Measurements from ENCODE around the gene ARSI. TPM values are rescaled to one million over a fixed set of nuclear protein-coding genes. Genes with fewer than 3 reads are reported as not detected.

ARSI gene
- total RNA-seq, 1 experiment from 2014 or later = 0.71 TPM

DNA sequence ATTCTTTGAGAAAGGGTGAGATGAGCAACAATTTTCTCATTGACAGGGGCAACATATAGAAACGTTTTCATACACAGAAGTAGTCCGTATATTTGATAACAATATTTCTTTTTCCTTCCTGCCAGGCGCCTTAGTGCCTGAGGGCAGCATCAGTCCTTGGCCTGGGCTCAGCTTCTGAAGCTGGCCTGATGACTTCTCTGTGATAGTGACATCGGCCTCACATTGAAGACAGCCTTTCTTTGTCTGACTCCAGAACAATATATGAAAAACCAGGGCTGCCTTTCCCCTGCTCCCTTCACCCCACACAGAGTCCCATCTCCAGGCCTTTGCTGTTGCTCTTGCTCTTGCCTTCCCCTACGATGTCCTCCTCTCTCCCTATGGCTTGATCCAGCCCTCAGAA lies 30.7 kb upstream of the ARSI start:
- no peak overlapping the region for H3K27ac Mint-ChIP-seq (ENCODE audit: unreplicated experiment)
- intact Hi-C loops (cut with micrococcal nuclease; ENCODE audit: unreplicated experiment) = no loop called here
- DNase-seq = no peak
- CTCF ChIA-PET = no interaction called here
- TF ChIP-seq, protein P1, sequence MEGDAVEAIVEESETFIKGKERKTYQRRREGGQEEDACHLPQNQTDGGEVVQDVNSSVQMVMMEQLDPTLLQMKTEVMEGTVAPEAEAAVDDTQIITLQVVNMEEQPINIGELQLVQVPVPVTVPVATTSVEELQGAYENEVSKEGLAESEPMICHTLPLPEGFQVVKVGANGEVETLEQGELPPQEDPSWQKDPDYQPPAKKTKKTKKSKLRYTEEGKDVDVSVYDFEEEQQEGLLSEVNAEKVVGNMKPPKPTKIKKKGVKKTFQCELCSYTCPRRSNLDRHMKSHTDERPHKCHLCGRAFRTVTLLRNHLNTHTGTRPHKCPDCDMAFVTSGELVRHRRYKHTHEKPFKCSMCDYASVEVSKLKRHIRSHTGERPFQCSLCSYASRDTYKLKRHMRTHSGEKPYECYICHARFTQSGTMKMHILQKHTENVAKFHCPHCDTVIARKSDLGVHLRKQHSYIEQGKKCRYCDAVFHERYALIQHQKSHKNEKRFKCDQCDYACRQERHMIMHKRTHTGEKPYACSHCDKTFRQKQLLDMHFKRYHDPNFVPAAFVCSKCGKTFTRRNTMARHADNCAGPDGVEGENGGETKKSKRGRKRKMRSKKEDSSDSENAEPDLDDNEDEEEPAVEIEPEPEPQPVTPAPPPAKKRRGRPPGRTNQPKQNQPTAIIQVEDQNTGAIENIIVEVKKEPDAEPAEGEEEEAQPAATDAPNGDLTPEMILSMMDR (IDR thresholded peaks at IDR 0.05; ENCODE audit: unreplicated experiment) = no peak
- BruUV-seq (replicated peaks) = no TSS peak
- H3K9me3 Mint-ChIP-seq (ENCODE audit: low read depth, unreplicated experiment) = no peaks in the 10 kb centered on the region
- no peaks in the 10 kb centered on the region for H3K27me3 Mint-ChIP-seq (ENCODE audit: unreplicated experiment)
- no peaks in the 10 kb centered on the region for H3K36me3 Mint-ChIP-seq (ENCODE audit: insufficient read depth, unreplicated experiment)
- no peak overlapping the region for H3K4me3 Mint-ChIP-seq (ENCODE audit: low read depth, unreplicated experiment)
- no peaks in the 10 kb centered on the region for H3K4me1 Mint-ChIP-seq (ENCODE audit: low read depth, unreplicated experiment)

DNA sequence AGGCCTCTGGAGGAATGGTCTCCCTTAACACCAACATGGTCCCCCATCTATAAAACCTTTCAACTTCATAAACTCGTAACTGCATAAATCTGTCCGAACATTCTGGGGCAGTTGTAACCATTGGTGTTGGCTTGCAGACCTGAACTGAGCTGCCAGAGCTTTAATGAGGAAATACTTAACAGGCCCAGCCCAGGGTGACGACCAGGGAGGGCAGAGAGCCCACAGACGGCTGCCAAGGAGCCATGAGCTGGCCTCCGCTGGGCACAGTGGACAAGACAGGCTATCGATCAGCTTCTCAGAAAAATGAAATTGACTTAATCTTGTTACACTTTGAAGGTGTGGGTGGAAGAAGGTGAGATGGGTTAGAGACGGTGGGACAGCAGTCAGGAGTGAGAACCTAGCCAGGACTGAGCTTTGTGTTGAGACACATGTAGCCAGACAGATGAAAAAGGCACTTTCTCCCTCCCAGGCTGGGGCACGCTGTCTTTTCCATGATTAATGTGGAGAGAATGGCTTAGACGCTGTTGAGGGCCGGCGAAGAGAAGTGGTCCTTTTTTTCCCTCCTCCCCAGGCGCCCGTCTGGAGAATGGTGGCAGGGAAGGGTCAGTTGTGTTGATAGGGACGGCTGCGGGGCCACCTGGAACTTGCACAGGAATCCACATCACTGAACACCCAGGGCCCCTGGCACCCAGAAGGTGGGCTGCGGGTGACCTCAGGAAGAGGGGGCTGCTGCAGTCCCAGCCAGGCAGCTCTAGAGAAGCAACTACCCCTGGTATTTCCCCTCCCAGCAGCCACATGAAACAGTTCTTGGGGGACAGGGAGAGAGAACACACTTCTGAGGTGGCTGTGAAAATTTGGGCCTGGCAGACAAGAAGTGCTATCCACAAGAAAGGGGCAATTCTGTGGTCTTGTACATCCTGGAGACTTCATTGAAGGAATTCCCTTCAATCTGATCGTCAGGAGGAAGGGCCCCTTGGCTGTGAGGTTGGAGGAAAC lies 27.5 kb upstream of the ARSI start:
- Mint-ChIP-seq H3K27ac (ENCODE audit: unreplicated experiment) (no peak overlapping the region), H3K9me3 (ENCODE audit: low read depth, unreplicated experiment) (no peaks in the 10 kb centered on the region), H3K27me3 (ENCODE audit: unreplicated experiment) (no peaks in the 10 kb centered on the region), H3K36me3 (ENCODE audit: insufficient read depth, unreplicated experiment) (no peaks in the 10 kb centered on the region), H3K4me1 (ENCODE audit: low read depth, unreplicated experiment) (no peaks in the 10 kb centered on the region), H3K4me3 (ENCODE audit: low read depth, unreplicated experiment) (no peak overlapping the region)
- DNase-seq = no peak
- CTCF ChIA-PET = no interaction called here
- no TSS peak for BruUV-seq (replicated peaks)
- TF ChIP-seq, protein P1 (IDR thresholded peaks at IDR 0.05; ENCODE audit: unreplicated experiment) = no peak
- intact Hi-C loops (cut with micrococcal nuclease; ENCODE audit: unreplicated experiment) = no loop called here

DNA sequence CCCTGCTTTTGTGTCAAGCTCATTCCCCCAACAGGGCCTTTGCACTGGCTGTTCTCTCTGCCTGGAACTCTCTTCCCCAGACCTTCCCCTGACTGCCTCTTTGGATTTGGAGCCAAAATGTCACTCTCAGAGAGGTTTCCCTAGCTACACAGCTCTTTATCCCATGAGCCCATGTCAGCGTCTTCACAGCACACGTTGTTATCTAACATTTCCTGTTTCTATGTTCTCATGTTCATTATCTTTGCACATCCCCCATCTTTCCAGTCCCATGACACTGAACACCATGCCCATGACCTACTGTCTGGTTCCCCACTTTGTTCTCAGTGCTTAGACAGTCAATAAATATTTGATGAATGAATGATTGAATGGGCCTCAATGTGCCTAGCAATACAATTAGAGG lies 26.3 kb upstream of the ARSI start:
- CTCF ChIA-PET = no interaction called here
- Mint-ChIP-seq H3K9me3 (ENCODE audit: low read depth, unreplicated experiment) (no peaks in the 10 kb centered on the region), H3K4me3 (ENCODE audit: low read depth, unreplicated experiment) (no peak overlapping the region), H3K27me3 (ENCODE audit: unreplicated experiment) (no peaks in the 10 kb centered on the region), H3K27ac (ENCODE audit: unreplicated experiment) (no peak overlapping the region), H3K4me1 (ENCODE audit: low read depth, unreplicated experiment) (no peaks in the 10 kb centered on the region), H3K36me3 (ENCODE audit: insufficient read depth, unreplicated experiment) (no peaks in the 10 kb centered on the region)
- intact Hi-C loops (cut with micrococcal nuclease; ENCODE audit: unreplicated experiment) = no loop called here
- no peak for DNase-seq
- BruUV-seq (replicated peaks) = no TSS peak
- TF ChIP-seq, protein P1 (IDR thresholded peaks at IDR 0.05; ENCODE audit: unreplicated experiment) = no peak

DNA sequence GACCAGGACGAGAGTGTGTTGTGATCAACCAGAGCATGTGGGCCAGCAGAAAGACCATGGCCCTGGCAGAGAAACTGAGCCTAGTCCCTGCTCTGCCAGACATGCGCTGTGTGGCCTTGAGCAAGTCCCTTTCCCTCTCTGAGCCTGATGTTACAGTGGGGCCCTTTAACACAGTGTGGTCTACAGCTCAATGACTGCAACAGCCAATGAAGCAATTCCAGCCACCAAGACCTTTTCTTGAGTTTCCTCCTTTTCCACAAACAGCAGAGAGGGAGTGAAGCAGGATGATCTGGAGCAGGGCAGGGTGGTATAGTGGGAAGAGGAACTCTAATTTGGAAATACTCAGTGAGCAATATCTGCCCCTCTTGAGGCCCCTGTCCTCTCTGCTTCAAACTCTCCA lies 25.8 kb upstream of the ARSI start:
- H3K27ac Mint-ChIP-seq (ENCODE audit: unreplicated experiment) = no peak overlapping the region
- intact Hi-C loops (cut with micrococcal nuclease; ENCODE audit: unreplicated experiment) = no loop called here
- no peaks in the 10 kb centered on the region for H3K27me3 Mint-ChIP-seq (ENCODE audit: unreplicated experiment)
- CTCF ChIA-PET = no interaction called here
- no peak for DNase-seq
- H3K36me3 Mint-ChIP-seq (ENCODE audit: insufficient read depth, unreplicated experiment) = no peaks in the 10 kb centered on the region
- TF ChIP-seq, protein P1 (IDR thresholded peaks at IDR 0.05; ENCODE audit: unreplicated experiment) = no peak
- BruUV-seq (replicated peaks) = no TSS peak
- no peaks in the 10 kb centered on the region for H3K9me3 Mint-ChIP-seq (ENCODE audit: low read depth, unreplicated experiment)
- H3K4me3 Mint-ChIP-seq (ENCODE audit: low read depth, unreplicated experiment) = no peak overlapping the region
- no peaks in the 10 kb centered on the region for H3K4me1 Mint-ChIP-seq (ENCODE audit: low read depth, unreplicated experiment)
